Medulla oblongata (tissue), 1 donor: Measurements from ENCODE around the gene TRMT10C.
A peak's percentile ranks its signal among the peaks of the same experiment; 100 is the strongest.
"Not testable (repeated sequence)": the region's sequence is repeated elsewhere in the genome, so short reads cannot be mapped to it uniquely, and the experiment has no call there.

Experiments used
- DNase-seq: peaks from one replicate; pipeline ENCODE4 v3.0.0-alpha.2; 2015; ENCODE audit errors: extremely low spot score

The TRMT10C gene

GRCh38 chr3:101548527-101549105 lies 13.1 kb upstream of the TRMT10C start:
- no peak for DNase-seq

- DNase-seq, result no peak
These were observed 12.2 kb upstream of the TRMT10C start for GRCh38 chr3:101549473-101549872.

GRCh38 chr3:101551359-101552081 lies 10.1 kb upstream of the TRMT10C start:
- not testable (repeated sequence) for DNase-seq

- DNase-seq, result not testable (repeated sequence)
These were observed 8.3 kb upstream of the TRMT10C start for GRCh38 chr3:101553381-101553780.

- DNase-seq, result no peak
These were observed 5.6 kb upstream of the TRMT10C start for GRCh38 chr3:101556064-101556463.

GRCh38 chr3:101567528-101568317 lies 6.1 kb downstream of the TRMT10C start:
- DNase-seq, result no peak

GRCh38 chr3:101571028-101571895 lies 9.6 kb downstream of the TRMT10C start:
- DNase-seq, result no peak

GRCh38 chr3:101573449-101574387 lies 12.1 kb downstream of the TRMT10C start, which contains the start of gene PCNP:
Gene PCNP (plus strand): TSS chr3:101574180. CDS start chr3:101574216, 36 bp downstream.
- peak; percentile 99 for DNase-seq

GRCh38 chr3:101574388-101575112 lies 12.9 kb downstream of the TRMT10C start:
- DNase-seq, result peak; percentile 53

GRCh38 chr3:101577286-101577685 lies 15.6 kb downstream of the TRMT10C start:
- DNase-seq, result no peak

GRCh38 chr3:101588616-101589015 lies 26.9 kb downstream of the TRMT10C start:
- no peak for DNase-seq

GRCh38 chr3:101591071-101591470 lies 29.4 kb downstream of the TRMT10C start:
- no peak for DNase-seq

- DNase-seq, result no peak
These were observed 41.1 kb downstream of the TRMT10C start for GRCh38 chr3:101602731-101603130.

GRCh38 chr3:101603184-101603583 lies 41.5 kb downstream of the TRMT10C start:
- no peak for DNase-seq

GRCh38 chr3:101605398-101605797 lies 43.7 kb downstream of the TRMT10C start:
- DNase-seq, result not testable (repeated sequence)

- DNase-seq, result no peak
These were observed 49.4 kb downstream of the TRMT10C start for GRCh38 chr3:101611023-101611422.

- not testable (repeated sequence) for DNase-seq
These were observed 51.3 kb downstream of the TRMT10C start for GRCh38 chr3:101613014-101613413.

- DNase-seq, result no peak
These were observed 53.9 kb downstream of the TRMT10C start for GRCh38 chr3:101615525-101615924.
